ENCODE results near the gene STING1.
"Not testable (repeated sequence)": the region's sequence is repeated elsewhere in the genome, so short reads cannot be mapped to it uniquely, and the experiment has no call there.

Gene STING1

DNA sequence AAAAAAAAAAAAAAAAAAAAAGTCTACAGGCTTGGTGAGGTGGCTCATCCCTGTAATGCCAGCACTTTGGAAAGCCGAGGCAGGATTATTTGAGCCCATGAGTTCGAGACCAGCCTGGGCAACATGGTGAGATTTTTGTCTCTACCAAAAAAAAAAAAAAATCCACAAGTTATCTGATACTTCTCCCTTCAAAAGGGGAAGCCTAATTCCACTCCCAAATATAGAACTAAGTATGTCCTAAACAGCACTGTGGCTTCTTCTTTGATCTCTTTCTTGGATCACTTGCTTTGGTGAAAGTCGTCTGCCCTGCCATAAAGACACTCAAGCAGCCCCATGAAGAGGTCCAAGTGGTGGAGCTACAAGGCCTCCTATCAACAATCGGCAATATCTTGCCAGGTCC is 18.8 kb upstream of the STING1 start:
- DNase-seq (ENCODE audit: low spot score), result no peak
- TF ChIP-seq, protein P1, sequence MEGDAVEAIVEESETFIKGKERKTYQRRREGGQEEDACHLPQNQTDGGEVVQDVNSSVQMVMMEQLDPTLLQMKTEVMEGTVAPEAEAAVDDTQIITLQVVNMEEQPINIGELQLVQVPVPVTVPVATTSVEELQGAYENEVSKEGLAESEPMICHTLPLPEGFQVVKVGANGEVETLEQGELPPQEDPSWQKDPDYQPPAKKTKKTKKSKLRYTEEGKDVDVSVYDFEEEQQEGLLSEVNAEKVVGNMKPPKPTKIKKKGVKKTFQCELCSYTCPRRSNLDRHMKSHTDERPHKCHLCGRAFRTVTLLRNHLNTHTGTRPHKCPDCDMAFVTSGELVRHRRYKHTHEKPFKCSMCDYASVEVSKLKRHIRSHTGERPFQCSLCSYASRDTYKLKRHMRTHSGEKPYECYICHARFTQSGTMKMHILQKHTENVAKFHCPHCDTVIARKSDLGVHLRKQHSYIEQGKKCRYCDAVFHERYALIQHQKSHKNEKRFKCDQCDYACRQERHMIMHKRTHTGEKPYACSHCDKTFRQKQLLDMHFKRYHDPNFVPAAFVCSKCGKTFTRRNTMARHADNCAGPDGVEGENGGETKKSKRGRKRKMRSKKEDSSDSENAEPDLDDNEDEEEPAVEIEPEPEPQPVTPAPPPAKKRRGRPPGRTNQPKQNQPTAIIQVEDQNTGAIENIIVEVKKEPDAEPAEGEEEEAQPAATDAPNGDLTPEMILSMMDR (IDR thresholded peaks at IDR 0.05; ENCODE audit: extremely low read depth, missing control alignments), result no peak

DNA sequence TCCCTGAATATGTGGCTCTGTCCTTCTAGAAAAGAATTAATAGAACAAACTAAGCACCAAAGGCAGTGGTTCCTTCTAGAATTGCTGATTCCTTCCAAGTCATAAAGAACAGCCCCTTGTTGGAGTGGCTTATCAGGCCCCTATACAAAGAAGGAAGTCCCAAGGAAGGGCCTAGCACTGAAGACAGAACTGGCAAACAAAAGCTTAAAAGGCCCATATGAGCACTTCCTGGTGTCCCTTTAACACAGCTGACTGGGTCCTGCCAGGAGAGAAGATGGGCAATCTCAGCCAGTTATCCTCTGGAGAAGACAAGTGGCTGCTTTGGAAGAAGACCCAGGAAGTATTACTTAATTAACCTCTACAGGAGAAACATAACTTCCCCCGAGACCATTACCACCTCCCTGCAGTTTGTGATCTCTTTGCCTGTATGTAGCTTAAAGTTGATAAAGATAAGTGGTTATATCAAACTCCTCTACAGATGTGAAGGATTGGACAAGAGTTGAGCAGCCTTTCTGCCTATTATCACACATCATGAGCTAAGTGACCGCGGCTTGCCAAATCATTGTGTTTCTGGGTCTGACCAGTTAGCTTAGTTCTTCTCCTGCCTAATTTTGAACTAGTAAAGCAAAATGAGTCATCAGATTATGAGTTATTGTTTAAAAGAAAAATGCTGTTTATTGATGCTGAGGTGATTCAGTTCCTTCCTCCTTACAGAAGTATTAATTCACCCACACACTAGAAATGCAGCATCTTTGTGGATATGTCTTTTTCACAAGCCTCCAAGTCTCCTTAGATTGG is 13.3 kb upstream of the STING1 start:
- TF ChIP-seq, protein P1 (IDR thresholded peaks at IDR 0.05; ENCODE audit: extremely low read depth, missing control alignments), result no peak

DNA sequence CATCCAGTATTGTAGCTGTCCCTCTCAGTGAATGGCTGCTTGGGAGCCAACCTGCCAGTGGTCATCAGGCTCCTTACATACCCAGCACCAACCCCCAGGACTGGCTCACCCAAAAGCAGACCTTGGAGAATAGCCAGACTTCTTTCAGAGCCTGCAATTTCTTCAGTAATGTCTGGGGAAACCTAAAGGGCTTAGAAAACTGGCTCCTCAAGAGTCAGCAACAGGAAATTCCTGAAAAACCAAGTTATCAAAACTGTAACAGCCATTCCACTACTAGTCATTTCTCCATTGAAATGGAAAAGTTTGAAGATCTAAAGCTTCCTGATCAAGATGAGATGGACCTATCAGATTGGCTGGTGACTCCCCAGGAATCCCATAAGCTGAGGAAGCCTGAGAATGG is 12.3 kb upstream of the STING1 start:
- DNase-seq (ENCODE audit: low spot score), result no peak
- TF ChIP-seq, protein P1 (IDR thresholded peaks at IDR 0.05; ENCODE audit: extremely low read depth, missing control alignments), result no peak

More for the DNA sequence above, 13.3 kb upstream of the STING1 start:
- DNase-seq (ENCODE audit: low spot score), result no peak

DNA sequence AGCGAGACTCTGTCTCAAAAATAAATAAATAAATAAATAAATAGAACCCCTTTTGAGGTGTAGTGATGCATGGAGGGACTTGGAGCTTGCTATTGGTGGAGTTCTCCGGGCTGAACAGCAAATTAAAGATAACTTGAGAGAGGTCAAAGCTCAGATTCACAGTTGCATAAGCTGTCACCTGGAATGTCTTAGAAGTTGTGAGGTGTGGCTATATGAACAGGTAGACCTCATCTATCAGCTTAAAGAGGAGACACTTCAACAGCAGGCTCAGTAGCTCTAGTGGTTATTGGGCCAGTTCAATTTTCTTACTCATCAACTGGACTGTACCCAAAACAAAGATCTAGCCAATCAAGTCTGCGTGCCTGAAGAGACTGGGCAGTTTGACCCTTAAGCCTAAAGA is 11.7 kb upstream of the STING1 start:
- no peak for DNase-seq (ENCODE audit: low spot score)
- TF ChIP-seq, protein P1 (IDR thresholded peaks at IDR 0.05; ENCODE audit: extremely low read depth, missing control alignments), result no peak

DNA sequence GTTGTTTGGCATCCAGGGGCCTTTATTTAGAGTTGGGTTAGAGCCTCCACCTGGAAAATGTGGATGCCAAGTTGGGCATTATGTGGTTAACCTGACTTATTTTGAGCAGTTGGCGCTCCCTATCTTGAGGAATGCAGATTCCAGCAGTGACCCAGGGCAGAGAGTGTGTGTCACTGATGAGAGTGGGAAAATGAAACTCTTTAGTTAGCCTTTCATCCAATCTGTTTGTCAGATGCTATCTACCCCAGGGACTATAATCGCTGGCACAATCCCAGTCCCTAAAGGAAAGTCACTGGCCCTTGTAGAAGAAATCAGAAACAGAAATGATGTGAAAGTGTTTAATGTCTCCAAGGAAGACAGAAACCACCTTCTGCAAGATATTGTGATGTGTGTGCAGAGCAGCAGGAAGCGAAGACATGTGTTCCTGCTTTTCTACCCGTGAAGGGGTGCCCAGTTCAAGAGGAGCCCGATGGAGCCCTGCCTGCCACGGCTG is 10.2 kb upstream of the STING1 start:
- TF ChIP-seq, protein P1 (IDR thresholded peaks at IDR 0.05; ENCODE audit: extremely low read depth, missing control alignments), result no peak
- DNase-seq (ENCODE audit: low spot score), result no peak

DNA sequence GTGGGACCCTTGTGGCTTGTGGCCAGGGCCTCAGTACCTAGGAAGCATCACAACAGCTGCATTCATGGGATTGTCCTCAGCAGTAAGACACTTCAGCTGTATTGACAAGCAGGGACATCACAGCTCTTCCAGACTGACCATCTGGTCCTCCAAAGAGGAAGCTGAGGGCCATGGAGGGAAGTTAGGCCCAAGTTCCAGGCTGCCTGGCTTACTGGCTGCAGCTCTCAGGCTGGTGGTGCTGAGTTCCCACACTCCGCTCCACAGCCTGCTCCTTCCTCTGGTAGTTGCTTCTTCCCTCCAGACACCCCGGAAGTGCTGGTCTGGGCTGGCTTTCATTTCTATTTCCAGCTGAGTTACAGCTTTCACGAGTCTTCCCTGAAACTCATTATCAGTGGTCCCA is 5.7 kb upstream of the STING1 start:
- DNase-seq (ENCODE audit: low spot score), result no peak
- TF ChIP-seq, protein P1 (IDR thresholded peaks at IDR 0.05; ENCODE audit: extremely low read depth, missing control alignments), result no peak

DNA sequence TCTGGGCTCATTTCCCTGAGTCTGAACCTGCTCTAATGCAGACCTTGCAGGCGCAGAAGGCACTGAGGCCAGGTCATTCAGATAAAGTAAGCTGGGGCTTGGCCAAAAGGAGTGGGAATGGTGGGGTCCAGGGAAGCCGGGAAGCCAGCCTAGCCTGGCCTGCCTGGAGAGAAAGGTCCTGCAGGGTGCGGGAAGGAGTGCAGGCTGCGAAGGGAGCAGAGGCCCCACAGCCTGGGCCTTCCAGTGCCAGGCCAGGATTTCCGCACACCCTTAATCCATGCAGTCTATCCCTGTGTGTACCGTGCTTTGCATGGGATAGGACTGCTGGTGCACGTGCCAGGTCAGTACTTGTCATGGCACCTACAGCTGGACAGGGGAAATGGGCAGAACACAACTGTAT is 3.6 kb upstream of the STING1 start:
- TF ChIP-seq, protein P1 (IDR thresholded peaks at IDR 0.05; ENCODE audit: extremely low read depth, missing control alignments), result no peak
- no peak for DNase-seq (ENCODE audit: low spot score)

DNA sequence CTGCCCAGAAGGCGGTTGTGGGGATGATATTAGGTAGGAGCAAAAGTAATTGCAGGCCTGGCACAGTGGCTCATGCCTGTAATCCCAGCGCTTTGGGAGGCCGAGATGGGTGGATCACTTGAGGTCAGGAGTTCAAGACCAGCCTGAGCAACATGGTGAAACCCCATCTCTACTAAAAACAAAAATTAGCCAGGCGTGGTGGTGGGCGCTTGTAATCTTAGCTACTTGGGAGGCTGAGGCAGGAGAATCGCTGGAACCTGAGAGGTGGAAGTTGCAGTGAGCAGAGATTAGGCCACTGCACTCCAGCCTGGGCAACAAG is 291 bp upstream of the STING1 start:
- DNase-seq (ENCODE audit: low spot score), result not testable (repeated sequence)
